Stimulated activated CD8-positive, alpha-beta memory T cell treated with anti-CD3 and anti-CD28 coated beads, Interleukin-2, amount 100 ng/mL, for 48 hours (primary cell): ENCODE measurements around the gene NYNRIN.

Experiments
- DNase-seq, 2 donors: peaks; one replicate each; pipeline ENCODE4 v3.0.0-alpha.2; 2020; ENCODE audit warnings: low read depth in 2 of 2

The NYNRIN gene

DNA sequence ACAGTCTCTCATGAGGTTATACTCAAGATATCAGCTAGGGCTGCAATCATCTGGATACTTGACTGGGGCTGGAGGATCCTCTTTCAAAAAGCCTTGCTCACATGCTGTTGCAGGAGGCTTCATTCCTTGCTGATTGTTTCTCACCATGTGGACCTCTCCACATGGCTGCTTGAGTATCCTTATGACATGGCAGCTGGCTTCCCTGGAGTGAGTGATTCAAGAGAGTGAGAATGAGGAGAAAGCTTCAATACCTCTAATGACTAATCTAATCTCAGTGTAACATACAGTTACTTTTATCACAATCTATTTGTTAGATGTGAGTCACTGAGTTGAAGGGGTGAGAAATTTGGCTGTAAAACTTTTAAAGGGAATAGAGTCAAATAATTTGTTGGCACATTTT, 58.2 kb downstream of the NYNRIN start:
- DNase-seq: no peak

GRCh38 chr14:24458736-24459135, 59.9 kb downstream of the NYNRIN start:
- no peak for DNase-seq

DNA sequence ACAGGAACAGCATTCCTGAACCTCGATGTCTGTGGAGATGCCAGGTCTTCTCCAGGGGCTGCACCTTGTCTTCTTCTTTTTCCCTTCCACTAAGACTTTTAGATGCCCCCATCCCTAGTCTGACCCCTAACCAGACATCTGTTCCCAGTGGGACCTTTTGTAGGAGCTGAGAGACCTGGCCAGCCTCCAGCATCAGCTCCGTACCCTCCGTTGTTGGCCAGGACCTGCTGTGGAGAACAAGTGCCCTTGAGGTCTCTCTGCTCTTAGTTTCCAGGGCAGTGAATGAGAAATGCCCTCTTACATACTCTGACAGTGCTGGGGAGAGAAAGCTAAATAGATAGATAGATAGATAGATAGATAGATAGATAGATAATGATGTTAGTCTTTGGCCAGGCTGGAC, 60.5 kb downstream of the NYNRIN start:
- DNase-seq: no peak

DNA sequence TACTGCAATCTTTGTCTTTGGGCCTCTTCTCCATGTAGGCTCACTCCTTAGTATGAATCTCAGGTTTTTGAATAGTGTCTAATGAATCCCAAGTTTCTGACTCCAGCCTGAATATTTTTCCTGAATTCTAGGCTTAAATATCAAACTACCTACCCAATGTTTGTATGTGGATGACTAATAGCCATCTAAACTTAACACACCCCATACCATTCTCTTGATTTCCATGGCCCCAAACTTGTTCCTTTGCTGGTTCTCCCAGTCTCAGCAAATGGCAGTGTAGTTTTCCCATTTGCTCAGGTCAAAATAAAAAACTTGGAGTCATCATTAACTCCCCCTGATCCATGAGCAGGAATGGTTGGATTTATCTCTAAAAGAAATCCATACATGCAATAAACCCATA, 62.5 kb downstream of the NYNRIN start:
- no peak for DNase-seq

DNA sequence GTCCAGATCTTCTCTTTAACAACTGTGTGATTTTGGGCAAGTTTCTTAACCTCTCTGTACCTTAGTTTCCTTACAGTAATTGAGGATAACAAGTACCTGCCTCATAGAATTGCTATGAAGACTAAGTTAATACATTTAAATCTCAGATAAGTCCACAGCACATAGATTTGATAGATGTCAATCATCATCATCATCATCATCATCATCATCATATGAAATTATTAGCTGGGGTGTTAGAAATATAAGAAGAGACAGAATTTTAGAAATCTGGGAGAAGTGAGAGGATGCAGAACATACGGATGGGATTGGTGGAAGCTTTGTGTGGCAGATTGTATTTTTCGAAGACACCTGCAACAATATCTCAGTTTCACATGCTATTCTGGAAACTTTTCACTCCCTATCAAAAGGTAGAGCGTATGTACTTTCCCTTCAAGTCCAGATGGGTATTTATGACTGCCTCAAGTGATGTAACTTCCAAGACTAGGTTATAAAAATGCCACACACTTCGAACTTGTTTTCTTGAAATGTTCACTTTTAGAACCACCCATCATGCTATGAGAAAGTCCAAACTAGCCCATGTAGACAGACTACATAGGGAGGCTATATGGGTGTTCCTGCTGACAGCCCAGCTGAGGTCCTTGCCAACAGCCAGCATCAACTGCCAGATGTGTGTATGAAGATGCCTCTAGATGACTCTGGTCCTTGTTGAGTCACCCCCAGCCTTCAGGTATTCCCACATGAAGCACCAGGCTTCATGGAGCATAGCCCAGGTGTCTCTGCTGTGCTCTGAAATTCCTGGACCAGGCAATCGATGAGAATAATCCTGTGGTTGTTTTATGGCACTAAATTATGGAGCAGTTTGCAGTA, 64.4 kb downstream of the NYNRIN start:
- DNase-seq: no peak

DNA sequence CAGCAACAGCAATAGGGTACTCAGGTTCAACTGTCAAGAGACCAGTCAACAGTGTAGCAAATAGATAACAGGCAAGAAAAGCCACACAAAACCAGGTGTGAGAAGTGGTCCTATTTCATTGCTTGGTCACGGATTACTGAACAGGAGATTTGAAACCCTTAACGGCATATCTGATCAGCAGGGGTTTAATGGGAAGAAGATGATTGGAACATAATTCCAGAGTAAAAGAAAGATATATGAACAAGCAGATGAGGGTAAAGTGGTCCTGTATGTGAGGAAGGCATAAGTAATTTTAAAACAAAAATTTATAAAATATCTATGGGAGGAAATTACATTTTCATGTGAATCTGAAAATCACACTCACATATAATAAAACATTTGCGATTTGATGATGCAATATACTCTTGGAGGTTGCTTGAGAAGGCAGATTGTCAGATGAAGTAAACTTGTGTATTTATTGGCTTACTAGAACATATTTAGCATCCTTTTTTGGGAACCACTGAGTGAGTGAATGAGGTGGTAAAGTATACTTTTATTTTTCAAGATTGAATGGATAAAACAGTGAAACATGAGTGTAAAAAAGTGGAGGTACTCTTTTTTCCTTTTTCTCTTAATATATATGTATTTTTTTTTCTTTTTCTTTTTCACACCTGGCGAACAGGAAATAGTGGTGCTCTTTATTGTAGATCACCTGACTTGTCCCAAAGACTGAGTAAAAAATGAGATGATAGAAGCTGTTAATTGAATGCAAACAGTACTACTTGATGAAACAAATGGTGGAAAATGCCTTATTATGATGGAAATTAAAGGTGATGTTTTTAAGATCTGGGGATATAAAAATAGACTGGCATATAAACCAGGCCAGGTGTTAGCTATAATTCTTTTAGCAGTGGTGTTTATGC, 65.3 kb downstream of the NYNRIN start:
- DNase-seq: no peak

- DNase-seq: no peak
These were observed 66.6 kb downstream of the NYNRIN start for GRCh38 chr14:24465368-24465767.

- no peak for DNase-seq
These were observed 67.0 kb downstream of the NYNRIN start for GRCh38 chr14:24465805-24466204.
